Astrocyte (in vitro differentiated cells and primary cell): ENCODE results near the gene ATP5F1C. TPM values are rescaled to one million over a fixed set of nuclear protein-coding genes. Genes with fewer than 3 reads are reported as not detected.
"Not testable (repeated sequence)": the region's sequence is repeated elsewhere in the genome, so short reads cannot be mapped to it uniquely, and the experiment has no call there.

Experiments
- DNase-seq: peaks from one replicate; pipeline ENCODE4 v3.0.0-alpha.2; 2010; ENCODE audit warnings: low read depth
- FAIRE-seq: peaks from 2 replicates; lab custom pipeline; 2011; peaks lifted over from hg19 to GRCh38; lab: Jason Lieb, UNC
- H2AFZ ChIP-seq: 2 replicates; pipeline ENCODE4 v1.6.0; 2012; ENCODE audit warnings: low read depth, low read length, inconsistent platforms
- H3K27ac ChIP-seq: 2 replicates; pipeline ENCODE4 v1.5.1; 2011; ENCODE audit warnings: low read depth, low read length, inconsistent platforms
- H3K27me3 ChIP-seq: 2 replicates; pipeline ENCODE4 v1.6.0; 2011; ENCODE audit warnings: low read length, inconsistent platforms; ENCODE audit not compliant: insufficient read depth
- H3K36me3 ChIP-seq: 2 replicates; pipeline ENCODE4 v1.5.1; 2011; ENCODE audit warnings: low read length, inconsistent platforms; ENCODE audit not compliant: insufficient read depth
- H3K4me1 ChIP-seq: 2 replicates; pipeline ENCODE4 v1.5.1; 2011; ENCODE audit warnings: low read length, inconsistent platforms; ENCODE audit not compliant: insufficient read depth
- H3K4me2 ChIP-seq: 2 replicates; pipeline ENCODE4 v1.6.0; 2012; ENCODE audit warnings: low read length, inconsistent platforms
- H3K4me3 ChIP-seq: 2 replicates; pipeline ENCODE4 v1.5.1; 2011; ENCODE audit warnings: low read depth, mild to moderate bottlenecking, low read length, inconsistent platforms; ENCODE audit not compliant: insufficient read depth
- H3K79me2 ChIP-seq: 2 replicates; pipeline ENCODE4 v1.6.0; 2012; ENCODE audit warnings: mild to moderate bottlenecking, low read length, inconsistent platforms; ENCODE audit not compliant: insufficient read depth
- H3K9ac ChIP-seq: 2 replicates; pipeline ENCODE4 v1.6.0; 2012; ENCODE audit warnings: mild to moderate bottlenecking, low read length, inconsistent platforms
- H3K9me3 ChIP-seq: 2 replicates; pipeline ENCODE4 v1.5.1; 2012; ENCODE audit warnings: low read depth, mild to moderate bottlenecking, low read length, inconsistent platforms; ENCODE audit not compliant: insufficient read depth
- H4K20me1 ChIP-seq: 2 replicates; pipeline ENCODE4 v1.6.0; 2012; ENCODE audit warnings: low read length, inconsistent platforms; ENCODE audit not compliant: insufficient read depth
- H3K27ac Mint-ChIP-seq: one replicate; pipeline ENCODE4 v1.8.0; 2021; ENCODE audit warnings: mild to moderate bottlenecking, mixed read lengths; ENCODE audit not compliant: unreplicated experiment
- H3K27me3 Mint-ChIP-seq: one replicate; pipeline ENCODE4 v1.8.0; 2021; ENCODE audit warnings: low read depth, mixed read lengths; ENCODE audit not compliant: unreplicated experiment
- H3K36me3 Mint-ChIP-seq: one replicate; pipeline ENCODE4 v1.8.0; 2021; ENCODE audit warnings: low read depth, mixed read lengths; ENCODE audit not compliant: unreplicated experiment
- H3K4me1 Mint-ChIP-seq: one replicate; pipeline ENCODE4 v1.8.0; 2021; ENCODE audit warnings: low read depth, mixed read lengths; ENCODE audit not compliant: unreplicated experiment
- H3K4me3 Mint-ChIP-seq: one replicate; pipeline ENCODE4 v1.8.0; 2021; ENCODE audit warnings: mild to moderate bottlenecking, moderate library complexity, mixed read lengths; ENCODE audit not compliant: unreplicated experiment
- H3K9me3 Mint-ChIP-seq: one replicate; pipeline ENCODE4 v1.8.0; 2021; ENCODE audit warnings: mild to moderate bottlenecking, mixed read lengths; ENCODE audit not compliant: unreplicated experiment
- EZH2 ChIP-seq: IDR thresholded peaks from 2 replicates; pipeline ENCODE4 v1.6.1; 2012; ENCODE audit warnings: mild to moderate bottlenecking, low read length, inconsistent platforms; ENCODE audit not compliant: insufficient read depth
- total RNA-seq: library from RNA; stranded (reverse); gene quantifications from 2 replicates; pipeline ENCODE4 v1.2.1, GENCODE V29; 2021
- TF ChIP-seq, protein P1 (sequence below): IDR thresholded peaks from 2 replicates; pipeline ENCODE4 v1.5.1; 2011; ENCODE audit warnings: low read depth, mild to moderate bottlenecking, inconsistent platforms, low read length, moderate library complexity; ENCODE audit not compliant: insufficient read depth

Gene ATP5F1C
- total RNA-seq, 1 donor from 2014 or later: 267 TPM

DNA sequence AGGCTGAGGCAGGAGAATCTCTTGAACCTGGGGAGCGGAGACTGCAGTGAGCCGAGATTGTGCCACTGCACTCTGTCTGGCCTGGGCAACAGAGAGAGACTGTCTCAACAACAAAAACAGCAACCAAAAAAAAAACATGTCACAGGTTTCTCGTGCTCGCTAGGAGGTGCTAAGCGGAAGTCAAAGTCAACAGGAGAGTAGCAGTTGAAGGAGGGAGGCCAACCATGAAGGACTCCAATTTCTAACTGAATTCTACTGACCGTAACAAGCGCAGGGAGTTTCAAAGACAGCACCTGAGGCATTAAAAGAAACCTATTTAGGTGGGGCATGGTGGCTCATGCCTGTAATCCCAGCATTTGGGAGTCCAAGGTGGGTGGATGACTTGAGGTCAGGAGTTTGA, 19.6 kb upstream of the ATP5F1C start:
- H3K4me1 ChIP-seq: no peaks in the 10 kb centered on the region
- DNase-seq (no peak), FAIRE-seq (no peak)
- Mint-ChIP-seq H3K27me3 (no peaks in the 10 kb centered on the region), H3K9me3 (no peaks in the 10 kb centered on the region), H3K36me3 (peaks cover 10% of the 10 kb centered on the region), H3K4me1 (no peaks in the 10 kb centered on the region), H3K4me3 (no peak overlapping the region), H3K27ac (no peak overlapping the region)
- TF ChIP-seq EZH2: no peak
- TF ChIP-seq, protein P1, sequence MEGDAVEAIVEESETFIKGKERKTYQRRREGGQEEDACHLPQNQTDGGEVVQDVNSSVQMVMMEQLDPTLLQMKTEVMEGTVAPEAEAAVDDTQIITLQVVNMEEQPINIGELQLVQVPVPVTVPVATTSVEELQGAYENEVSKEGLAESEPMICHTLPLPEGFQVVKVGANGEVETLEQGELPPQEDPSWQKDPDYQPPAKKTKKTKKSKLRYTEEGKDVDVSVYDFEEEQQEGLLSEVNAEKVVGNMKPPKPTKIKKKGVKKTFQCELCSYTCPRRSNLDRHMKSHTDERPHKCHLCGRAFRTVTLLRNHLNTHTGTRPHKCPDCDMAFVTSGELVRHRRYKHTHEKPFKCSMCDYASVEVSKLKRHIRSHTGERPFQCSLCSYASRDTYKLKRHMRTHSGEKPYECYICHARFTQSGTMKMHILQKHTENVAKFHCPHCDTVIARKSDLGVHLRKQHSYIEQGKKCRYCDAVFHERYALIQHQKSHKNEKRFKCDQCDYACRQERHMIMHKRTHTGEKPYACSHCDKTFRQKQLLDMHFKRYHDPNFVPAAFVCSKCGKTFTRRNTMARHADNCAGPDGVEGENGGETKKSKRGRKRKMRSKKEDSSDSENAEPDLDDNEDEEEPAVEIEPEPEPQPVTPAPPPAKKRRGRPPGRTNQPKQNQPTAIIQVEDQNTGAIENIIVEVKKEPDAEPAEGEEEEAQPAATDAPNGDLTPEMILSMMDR: no peak
- no peak overlapping the region for H3K9ac ChIP-seq
- peaks cover 44% of the 10 kb centered on the region for H3K36me3 ChIP-seq
- H2AFZ ChIP-seq: no peak overlapping the region
- H3K79me2 ChIP-seq: no peaks in the 10 kb centered on the region
- no peaks in the 10 kb centered on the region for H3K27me3 ChIP-seq
- H3K4me2 ChIP-seq: no peak overlapping the region
- H4K20me1 ChIP-seq: peaks cover 6% of the 10 kb centered on the region
- H3K4me3 ChIP-seq: no peak overlapping the region
- H3K27ac ChIP-seq: no peak overlapping the region
- H3K9me3 ChIP-seq: no peaks in the 10 kb centered on the region

DNA sequence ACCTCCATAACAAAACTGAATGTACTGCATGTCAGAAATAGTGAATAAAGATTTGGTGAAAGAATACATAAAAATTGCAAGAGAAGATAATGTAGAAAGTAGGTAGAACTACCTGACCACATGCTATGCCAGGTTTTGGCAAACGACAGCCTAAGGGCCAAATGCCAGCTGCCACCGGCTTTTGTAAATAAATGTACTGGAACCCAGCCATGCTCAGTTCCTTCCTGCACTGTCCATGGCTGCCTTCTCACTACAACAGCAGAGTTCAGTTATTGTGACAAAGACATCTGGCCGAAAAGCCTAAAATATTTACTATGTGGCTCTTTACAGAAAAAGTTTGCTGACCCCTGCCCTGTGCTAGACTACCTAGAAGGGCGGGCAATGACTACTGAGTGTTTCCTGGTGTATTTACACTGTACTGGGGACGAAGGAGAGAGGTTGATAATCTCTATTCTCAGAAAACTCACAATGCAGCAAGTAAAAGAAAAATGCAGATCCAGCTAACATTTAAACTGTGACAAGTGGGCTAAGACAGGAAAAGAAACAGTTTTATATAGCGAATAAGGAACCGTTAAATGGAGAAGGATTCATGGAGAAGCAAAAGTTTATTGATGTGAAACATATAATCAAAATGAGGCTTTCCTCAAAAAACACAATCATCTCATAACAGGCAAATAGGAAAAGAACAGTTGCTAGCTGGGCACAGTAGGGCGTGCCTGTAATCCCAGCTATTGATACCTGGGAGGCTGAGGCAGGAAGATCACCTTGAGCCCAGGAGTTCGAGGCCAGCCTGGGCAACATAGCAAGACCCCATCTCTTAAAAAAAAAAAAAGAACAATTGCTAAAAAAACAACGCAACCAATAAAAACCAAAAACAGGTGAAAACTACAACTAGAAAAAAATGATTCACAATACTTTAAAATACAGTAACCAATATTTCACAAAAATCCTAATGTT, 13.9 kb upstream of the ATP5F1C start:
- Mint-ChIP-seq H3K9me3 (no peaks in the 10 kb centered on the region), H3K4me3 (no peak overlapping the region), H3K27ac (no peak overlapping the region), H3K27me3 (no peaks in the 10 kb centered on the region), H3K4me1 (no peaks in the 10 kb centered on the region), H3K36me3 (peaks cover 21% of the 10 kb centered on the region)
- no peaks in the 10 kb centered on the region for H3K4me1 ChIP-seq
- FAIRE-seq (no peak), DNase-seq (no peak)
- H3K4me3 ChIP-seq: no peak overlapping the region
- no peak overlapping the region for H3K9ac ChIP-seq
- no peak overlapping the region for H2AFZ ChIP-seq
- H4K20me1 ChIP-seq: peaks cover 6% of the 10 kb centered on the region
- H3K79me2 ChIP-seq: no peaks in the 10 kb centered on the region
- H3K27me3 ChIP-seq: no peaks in the 10 kb centered on the region
- H3K27ac ChIP-seq: no peak overlapping the region
- TF ChIP-seq EZH2: no peak
- TF ChIP-seq, protein P1: no peak
- peaks cover 38% of the 10 kb centered on the region for H3K36me3 ChIP-seq
- H3K9me3 ChIP-seq: no peaks in the 10 kb centered on the region
- no peak overlapping the region for H3K4me2 ChIP-seq

DNA sequence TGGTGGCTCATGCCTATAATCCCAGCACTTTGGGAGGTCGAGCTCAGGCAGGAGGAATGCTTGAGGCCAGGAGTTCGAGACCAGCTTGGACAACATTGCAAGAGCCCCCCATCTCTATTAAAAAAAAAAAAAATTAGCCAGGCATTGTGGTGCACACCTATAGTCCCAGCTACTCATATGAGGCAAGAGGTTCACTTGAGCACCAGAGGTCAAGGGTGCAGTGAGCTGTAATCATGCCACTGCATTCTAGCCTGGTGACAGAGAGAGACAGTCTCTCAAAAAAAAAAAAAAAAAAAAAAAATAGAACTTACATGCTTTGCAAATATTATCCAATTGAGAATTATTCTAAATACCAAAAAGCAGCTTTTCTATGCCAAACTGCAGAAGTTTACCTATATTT, 11.2 kb upstream of the ATP5F1C start:
- no peak overlapping the region for H3K4me3 Mint-ChIP-seq

DNA sequence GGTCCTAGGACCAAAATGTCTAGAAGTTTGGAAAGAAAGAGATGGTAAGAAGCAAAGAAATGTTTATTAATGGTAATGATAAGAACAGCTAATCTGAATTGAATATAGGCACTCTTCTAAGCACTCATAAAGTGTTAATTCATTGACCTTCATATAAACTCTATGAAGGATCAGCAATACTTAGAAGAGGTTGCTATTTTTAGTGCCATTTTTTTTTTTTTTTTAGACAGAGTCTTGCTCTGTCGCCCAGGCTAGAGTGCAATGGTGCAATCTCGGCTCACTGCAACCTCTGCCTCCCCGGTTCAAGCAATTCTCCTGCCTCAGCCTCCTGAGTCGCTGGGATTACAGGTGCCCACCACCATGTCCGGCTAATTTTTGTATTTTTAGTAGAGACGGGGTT, 5.8 kb upstream of the ATP5F1C start:
- H3K9me3 ChIP-seq, H3K9me3 Mint-ChIP-seq: not testable (repeated sequence)
- peaks cover 21% of the 10 kb centered on the region for H3K36me3 ChIP-seq

More for the DNA sequence above, 11.2 kb upstream of the ATP5F1C start:
- no peak overlapping the region for H3K9ac ChIP-seq
- TF ChIP-seq, protein P1: no peak
- TF ChIP-seq EZH2: no peak
- no peak overlapping the region for H3K27ac ChIP-seq
- H3K79me2 ChIP-seq: peaks cover 13% of the 10 kb centered on the region
- no peaks in the 10 kb centered on the region for H3K4me1 ChIP-seq
- H3K9me3 ChIP-seq: no peaks in the 10 kb centered on the region
- no peak overlapping the region for H2AFZ ChIP-seq
- FAIRE-seq: no peak
- no peak overlapping the region for H3K4me2 ChIP-seq
- H3K27ac Mint-ChIP-seq: no peak overlapping the region
- peaks cover 20% of the 10 kb centered on the region for H4K20me1 ChIP-seq
- no peaks in the 10 kb centered on the region for H3K27me3 ChIP-seq
- no peak for DNase-seq
- peaks cover 17% of the 10 kb centered on the region for H3K36me3 Mint-ChIP-seq
- no peaks in the 10 kb centered on the region for H3K4me1 Mint-ChIP-seq
- H3K9me3 Mint-ChIP-seq: no peaks in the 10 kb centered on the region
- H3K27me3 Mint-ChIP-seq: no peaks in the 10 kb centered on the region
- peaks cover 43% of the 10 kb centered on the region for H3K36me3 ChIP-seq
- no peak overlapping the region for H3K4me3 ChIP-seq

More for the DNA sequence above, 5.8 kb upstream of the ATP5F1C start:
- not testable (repeated sequence) for H3K27ac Mint-ChIP-seq, H3K36me3 Mint-ChIP-seq, FAIRE-seq, DNase-seq, H3K4me3 ChIP-seq, H2AFZ ChIP-seq, H3K27me3 ChIP-seq, H3K4me1 ChIP-seq, H3K27me3 Mint-ChIP-seq, H3K9ac ChIP-seq, H3K4me2 ChIP-seq, H3K4me3 Mint-ChIP-seq, H3K4me1 Mint-ChIP-seq, H3K27ac ChIP-seq
- Histone ChIP-seq H4K20me1 (peaks cover 58% of the 10 kb centered on the region), H3K79me2 (peaks cover 66% of the 10 kb centered on the region)
